Activated naive CD8-positive, alpha-beta T cell treated with anti-CD3 and anti-CD28 coated beads for 36 hours (primary cell): ENCODE data around the gene ALLC. TPM values are rescaled to one million over a fixed set of nuclear protein-coding genes. Genes with fewer than 3 reads are reported as not detected.
A peak's percentile ranks its signal among the peaks of the same experiment; 100 is the strongest.

ENCODE experiments used
- DNase-seq: peaks from one replicate; pipeline ENCODE4 v3.0.0; 2021
- H3K27ac Mint-ChIP-seq: one replicate; pipeline ENCODE4 v1.8.0; 2022; ENCODE audit warnings: mild to moderate bottlenecking, moderate library complexity, mixed read lengths
- H3K27me3 Mint-ChIP-seq: one replicate; pipeline ENCODE4 v1.8.0; 2022; ENCODE audit warnings: mild to moderate bottlenecking, mixed read lengths
- H3K36me3 Mint-ChIP-seq: one replicate; pipeline ENCODE4 v1.8.0; 2021; ENCODE audit warnings: mild to moderate bottlenecking, mixed read lengths
- H3K4me1 Mint-ChIP-seq: one replicate; pipeline ENCODE4 v1.8.0; 2021; ENCODE audit warnings: mixed read lengths
- H3K4me3 Mint-ChIP-seq: one replicate; pipeline ENCODE4 v1.8.0; 2022; ENCODE audit warnings: mild to moderate bottlenecking, moderate library complexity, mixed read lengths
- H3K9me3 Mint-ChIP-seq: one replicate; pipeline ENCODE4 v1.8.0; 2022; ENCODE audit warnings: mixed read lengths
- total RNA-seq, 2 experiments: library from RNA; stranded (reverse); gene quantifications; one replicate each; pipeline ENCODE4 v1.2.3, GENCODE V29; 2021

ALLC gene
- total RNA-seq, 2 experiments from 2014 or later, result not detected

- no peak overlapping the region for H3K27ac Mint-ChIP-seq
- no peak for DNase-seq
- no peak overlapping the region for H3K4me3 Mint-ChIP-seq
- H3K36me3 Mint-ChIP-seq, result no peaks in the 10 kb centered on the region
- no peaks in the 10 kb centered on the region for H3K9me3 Mint-ChIP-seq
- no peaks in the 10 kb centered on the region for H3K4me1 Mint-ChIP-seq
- H3K27me3 Mint-ChIP-seq, result peaks cover 16% of the 10 kb centered on the region
Observed at GRCh38 chr2:3683748-3684454, 25.9 kb downstream of the ALLC start.

- H3K27ac Mint-ChIP-seq, result no peak overlapping the region
- H3K4me3 Mint-ChIP-seq, result no peak overlapping the region
- no peaks in the 10 kb centered on the region for H3K36me3 Mint-ChIP-seq
- H3K9me3 Mint-ChIP-seq, result peaks cover 11% of the 10 kb centered on the region
- no peak for DNase-seq
- no peaks in the 10 kb centered on the region for H3K4me1 Mint-ChIP-seq
- H3K27me3 Mint-ChIP-seq, result peaks cover 18% of the 10 kb centered on the region
Observed at GRCh38 chr2:3689998-3690748, 32.2 kb downstream of the ALLC start.

GRCh38 chr2:3692375-3692774 lies 34.4 kb downstream of the ALLC start:
- H3K27me3 Mint-ChIP-seq, result peaks cover 18% of the 10 kb centered on the region
- no peak for DNase-seq
- H3K4me3 Mint-ChIP-seq, result no peak overlapping the region
- no peaks in the 10 kb centered on the region for H3K36me3 Mint-ChIP-seq
- H3K9me3 Mint-ChIP-seq, result peaks cover 11% of the 10 kb centered on the region
- no peaks in the 10 kb centered on the region for H3K4me1 Mint-ChIP-seq
- H3K27ac Mint-ChIP-seq, result no peak overlapping the region

- H3K27me3 Mint-ChIP-seq, result peaks cover 34% of the 10 kb centered on the region
- H3K4me1 Mint-ChIP-seq, result no peaks in the 10 kb centered on the region
- H3K27ac Mint-ChIP-seq, result no peak overlapping the region
- no peak for DNase-seq
- peaks cover 4% of the 10 kb centered on the region for H3K9me3 Mint-ChIP-seq
- no peaks in the 10 kb centered on the region for H3K36me3 Mint-ChIP-seq
- H3K4me3 Mint-ChIP-seq, result no peak overlapping the region
Observed at GRCh38 chr2:3696545-3696944, 38.5 kb downstream of the ALLC start.

- Mint-ChIP-seq H3K4me1 (no peaks in the 10 kb centered on the region), H3K4me3 (no peak overlapping the region), H3K36me3 (no peaks in the 10 kb centered on the region), H3K27me3 (peaks cover 64% of the 10 kb centered on the region), H3K27ac (no peak overlapping the region), H3K9me3 (no peaks in the 10 kb centered on the region)
- no peak for DNase-seq
Observed at GRCh38 chr2:3701071-3701470, 43.1 kb downstream of the ALLC start.

- H3K27ac Mint-ChIP-seq, result no peak within 1 kb of the TSS
- no peaks in the 10 kb centered on the region for H3K9me3 Mint-ChIP-seq
- no peak within 1 kb of the TSS for H3K4me3 Mint-ChIP-seq
- no peaks in the 10 kb centered on the region for H3K4me1 Mint-ChIP-seq
- DNase-seq, result no peak
- H3K27me3 Mint-ChIP-seq, result peaks cover 55% of the 10 kb centered on the region
- no peaks in the 10 kb centered on the region for H3K36me3 Mint-ChIP-seq
Observed at GRCh38 chr2:3703236-3703756, 45.3 kb downstream of the ALLC start, which contains the start of gene DCDC2C. Gene DCDC2C (plus strand): TSS chr2:3703575. CDS start chr2:3703752, 177 bp downstream.

- Mint-ChIP-seq H3K4me3 (no peak overlapping the region), H3K9me3 (no peaks in the 10 kb centered on the region), H3K27me3 (peaks cover 59% of the 10 kb centered on the region), H3K27ac (no peak overlapping the region), H3K36me3 (no peaks in the 10 kb centered on the region), H3K4me1 (no peaks in the 10 kb centered on the region)
- DNase-seq, result peak; percentile 10
Observed at GRCh38 chr2:3703757-3704355, 45.9 kb downstream of the ALLC start.

GRCh38 chr2:3704692-3705091 lies 46.7 kb downstream of the ALLC start:
- no peak for DNase-seq
- no peak overlapping the region for H3K27ac Mint-ChIP-seq
- H3K4me3 Mint-ChIP-seq, result no peak overlapping the region
- peaks cover 51% of the 10 kb centered on the region for H3K27me3 Mint-ChIP-seq
- H3K9me3 Mint-ChIP-seq, result no peaks in the 10 kb centered on the region
- H3K4me1 Mint-ChIP-seq, result no peaks in the 10 kb centered on the region
- H3K36me3 Mint-ChIP-seq, result no peaks in the 10 kb centered on the region

- DNase-seq, result no peak
- peaks cover 49% of the 10 kb centered on the region for H3K27me3 Mint-ChIP-seq
- no peaks in the 10 kb centered on the region for H3K9me3 Mint-ChIP-seq
- no peak overlapping the region for H3K4me3 Mint-ChIP-seq
- no peak overlapping the region for H3K27ac Mint-ChIP-seq
- no peaks in the 10 kb centered on the region for H3K36me3 Mint-ChIP-seq
- no peaks in the 10 kb centered on the region for H3K4me1 Mint-ChIP-seq
Observed at GRCh38 chr2:3705782-3706181, 47.8 kb downstream of the ALLC start.

GRCh38 chr2:3706892-3707291 lies 48.9 kb downstream of the ALLC start:
- H3K4me1 Mint-ChIP-seq, result no peaks in the 10 kb centered on the region
- no peak overlapping the region for H3K4me3 Mint-ChIP-seq
- H3K36me3 Mint-ChIP-seq, result no peaks in the 10 kb centered on the region

GRCh38 chr2:3708576-3708975 lies 50.6 kb downstream of the ALLC start:
- H3K9me3 Mint-ChIP-seq, result no peaks in the 10 kb centered on the region
- no peak for DNase-seq
- peaks cover 26% of the 10 kb centered on the region for H3K27me3 Mint-ChIP-seq
- H3K4me1 Mint-ChIP-seq, result no peaks in the 10 kb centered on the region
- no peaks in the 10 kb centered on the region for H3K36me3 Mint-ChIP-seq
- no peak overlapping the region for H3K4me3 Mint-ChIP-seq
- H3K27ac Mint-ChIP-seq, result no peak overlapping the region

More at GRCh38 chr2:3706892-3707291, 48.9 kb downstream of the ALLC start:
- Mint-ChIP-seq H3K9me3 (no peaks in the 10 kb centered on the region), H3K27ac (no peak overlapping the region), H3K27me3 (peaks cover 43% of the 10 kb centered on the region)
- DNase-seq, result no peak

- H3K27ac Mint-ChIP-seq, result no peak overlapping the region
- peaks cover 24% of the 10 kb centered on the region for H3K27me3 Mint-ChIP-seq
- no peaks in the 10 kb centered on the region for H3K36me3 Mint-ChIP-seq
- no peaks in the 10 kb centered on the region for H3K9me3 Mint-ChIP-seq
- no peak for DNase-seq
- H3K4me1 Mint-ChIP-seq, result no peaks in the 10 kb centered on the region
- H3K4me3 Mint-ChIP-seq, result no peak overlapping the region
Observed at GRCh38 chr2:3709225-3709624, 51.2 kb downstream of the ALLC start.

- no peaks in the 10 kb centered on the region for H3K9me3 Mint-ChIP-seq
- no peak overlapping the region for H3K27ac Mint-ChIP-seq
- no peak overlapping the region for H3K4me3 Mint-ChIP-seq
- no peaks in the 10 kb centered on the region for H3K36me3 Mint-ChIP-seq
- DNase-seq, result no peak
- H3K4me1 Mint-ChIP-seq, result no peaks in the 10 kb centered on the region
- peaks cover 11% of the 10 kb centered on the region for H3K27me3 Mint-ChIP-seq
Observed at GRCh38 chr2:3712424-3712823, 54.4 kb downstream of the ALLC start.

GRCh38 chr2:3712831-3713503 lies 55.0 kb downstream of the ALLC start:
- H3K4me1 Mint-ChIP-seq, result no peaks in the 10 kb centered on the region
- H3K36me3 Mint-ChIP-seq, result no peaks in the 10 kb centered on the region

GRCh38 chr2:3718679-3719078 lies 60.7 kb downstream of the ALLC start:
- H3K9me3 Mint-ChIP-seq, result peaks cover 13% of the 10 kb centered on the region
- no peak overlapping the region for H3K27ac Mint-ChIP-seq
- no peak overlapping the region for H3K4me3 Mint-ChIP-seq
- peaks cover 7% of the 10 kb centered on the region for H3K27me3 Mint-ChIP-seq
- no peaks in the 10 kb centered on the region for H3K4me1 Mint-ChIP-seq
- no peak for DNase-seq
- no peaks in the 10 kb centered on the region for H3K36me3 Mint-ChIP-seq

More at GRCh38 chr2:3712831-3713503, 55.0 kb downstream of the ALLC start:
- Mint-ChIP-seq H3K27ac (no peak overlapping the region), H3K27me3 (peaks cover 11% of the 10 kb centered on the region), H3K4me3 (no peak overlapping the region), H3K9me3 (no peaks in the 10 kb centered on the region)
- DNase-seq, result no peak
